ENCODE data around the gene SERP2. TPM values are rescaled to one million over a fixed set of nuclear protein-coding genes. Genes with fewer than 3 reads are reported as not detected.

Gene SERP2
- total RNA-seq, 4 donors from 2014 or later, result 13.1 to 20.5 (median 15.7) TPM

DNA sequence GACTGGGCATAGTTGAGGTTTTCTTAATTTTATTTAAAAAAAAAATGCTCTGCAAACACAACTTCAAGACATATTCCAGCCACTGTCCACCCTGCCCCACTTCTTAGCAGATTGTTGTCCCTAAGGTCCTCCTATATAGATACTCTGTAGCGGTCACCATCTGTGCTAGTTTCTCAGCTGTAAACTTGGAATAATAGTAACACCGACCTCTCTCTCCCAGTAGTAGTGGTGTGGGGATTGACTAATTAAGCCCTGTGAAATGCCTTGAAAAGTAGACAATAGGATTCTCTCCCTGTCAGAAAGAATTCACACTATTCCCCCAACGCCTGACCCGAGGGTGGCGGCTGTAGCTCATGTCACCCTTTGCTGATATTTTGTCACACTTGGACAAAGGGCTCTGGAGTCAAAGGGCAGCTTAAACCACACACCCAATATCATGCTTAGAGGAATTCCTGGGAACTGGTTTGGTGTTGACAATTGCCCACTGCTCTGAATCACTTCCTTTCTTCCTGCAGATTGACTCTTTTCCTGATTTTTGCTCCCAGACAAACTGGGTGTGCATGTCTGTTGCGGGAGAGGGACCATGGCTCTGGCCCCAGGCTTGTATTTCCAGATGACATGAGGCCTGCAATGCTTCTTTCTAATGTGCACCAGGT lies 9.2 kb upstream of the SERP2 start:
- no peak for DNase-seq (ENCODE audit: low spot score in 2 of 2)
- Histone ChIP-seq H3K36me3 (no peaks in the 10 kb centered on the region), H3K27ac (no peak overlapping the region), H3K27me3 (no peaks in the 10 kb centered on the region), H3K4me1 (peaks cover 0 to 13% (median 0%) of the 10 kb centered on the region in 4 donors), H3K9me3 (no peaks in the 10 kb centered on the region), H3K4me3 (no peak overlapping the region)
- TF ChIP-seq, protein P1, sequence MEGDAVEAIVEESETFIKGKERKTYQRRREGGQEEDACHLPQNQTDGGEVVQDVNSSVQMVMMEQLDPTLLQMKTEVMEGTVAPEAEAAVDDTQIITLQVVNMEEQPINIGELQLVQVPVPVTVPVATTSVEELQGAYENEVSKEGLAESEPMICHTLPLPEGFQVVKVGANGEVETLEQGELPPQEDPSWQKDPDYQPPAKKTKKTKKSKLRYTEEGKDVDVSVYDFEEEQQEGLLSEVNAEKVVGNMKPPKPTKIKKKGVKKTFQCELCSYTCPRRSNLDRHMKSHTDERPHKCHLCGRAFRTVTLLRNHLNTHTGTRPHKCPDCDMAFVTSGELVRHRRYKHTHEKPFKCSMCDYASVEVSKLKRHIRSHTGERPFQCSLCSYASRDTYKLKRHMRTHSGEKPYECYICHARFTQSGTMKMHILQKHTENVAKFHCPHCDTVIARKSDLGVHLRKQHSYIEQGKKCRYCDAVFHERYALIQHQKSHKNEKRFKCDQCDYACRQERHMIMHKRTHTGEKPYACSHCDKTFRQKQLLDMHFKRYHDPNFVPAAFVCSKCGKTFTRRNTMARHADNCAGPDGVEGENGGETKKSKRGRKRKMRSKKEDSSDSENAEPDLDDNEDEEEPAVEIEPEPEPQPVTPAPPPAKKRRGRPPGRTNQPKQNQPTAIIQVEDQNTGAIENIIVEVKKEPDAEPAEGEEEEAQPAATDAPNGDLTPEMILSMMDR (IDR thresholded peaks at IDR 0.05), result no peak
- TF ChIP-seq POLR2A (IDR thresholded peaks at IDR 0.05), result no peak
- no peak for TF ChIP-seq EP300 (IDR thresholded peaks at IDR 0.05)
- 77 to 78% methylated on average over 6 of the region's 6 CpGs for WGBS, 2 donors

DNA sequence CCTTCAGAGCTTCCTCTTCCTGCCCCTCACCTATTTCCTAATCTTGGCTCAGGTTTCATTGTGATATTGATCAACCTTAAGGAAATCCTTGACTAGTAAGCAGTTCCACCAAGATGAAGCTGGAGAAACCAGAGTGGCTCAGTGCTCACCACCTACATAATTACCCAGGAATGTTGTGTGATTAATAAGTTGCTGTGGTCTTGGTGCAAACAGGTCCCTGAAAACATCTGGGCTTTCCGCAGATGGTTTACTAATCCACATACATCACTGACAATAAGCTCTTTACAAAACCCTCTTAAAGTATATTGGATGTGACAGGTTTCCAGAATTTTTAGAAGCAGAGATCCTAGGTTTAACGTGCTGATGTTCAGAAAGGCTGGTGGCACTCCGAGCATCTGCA lies 8.6 kb upstream of the SERP2 start:
- Histone ChIP-seq H3K4me3 (no peak overlapping the region), H3K4me1 (peaks cover 0 to 13% (median 0%) of the 10 kb centered on the region in 4 donors), H3K27ac (no peak overlapping the region), H3K36me3 (no peaks in the 10 kb centered on the region), H3K9me3 (no peaks in the 10 kb centered on the region), H3K27me3 (no peaks in the 10 kb centered on the region)
- TF ChIP-seq, protein P1 (IDR thresholded peaks at IDR 0.05), result no peak
- TF ChIP-seq POLR2A (IDR thresholded peaks at IDR 0.05), result no peak
- TF ChIP-seq EP300 (IDR thresholded peaks at IDR 0.05), result no peak
- WGBS, 2 donors, result 92 to 95% methylated on average over 3 of the region's 3 CpGs
- DNase-seq (ENCODE audit: low spot score in 2 of 2), result no peak

DNA sequence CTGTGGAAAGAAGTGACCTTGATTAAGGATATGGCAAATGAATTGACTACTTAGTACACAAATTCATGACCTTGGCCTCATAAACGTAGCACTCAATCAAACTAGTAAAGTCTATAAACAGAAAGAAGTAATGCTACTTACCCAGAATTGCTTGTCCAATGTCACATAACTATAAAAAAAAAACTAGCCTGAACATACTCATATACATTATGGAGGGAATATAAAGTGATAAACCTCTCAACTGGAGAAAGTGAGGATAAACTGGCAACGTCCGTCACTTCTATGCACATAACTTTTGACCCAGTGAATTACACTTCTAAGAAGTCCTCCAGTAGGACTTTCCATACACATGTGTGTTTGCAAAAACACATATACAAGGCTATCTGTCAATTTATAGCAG lies 7.7 kb upstream of the SERP2 start:
- TF ChIP-seq POLR2A (IDR thresholded peaks at IDR 0.05) (no peak), EP300 (IDR thresholded peaks at IDR 0.05) (no peak)
- TF ChIP-seq, protein P1 (IDR thresholded peaks at IDR 0.05), result no peak
- Histone ChIP-seq H3K27me3 (no peaks in the 10 kb centered on the region), H3K4me1 (peaks cover 0 to 13% (median 0%) of the 10 kb centered on the region in 4 donors), H3K4me3 (no peak overlapping the region), H3K9me3 (no peaks in the 10 kb centered on the region), H3K36me3 (no peaks in the 10 kb centered on the region), H3K27ac (no peak overlapping the region)
- no peak for DNase-seq (ENCODE audit: low spot score in 2 of 2)
- WGBS, 2 donors, result 72 to 73% methylated on average over 3 of the region's 3 CpGs

DNA sequence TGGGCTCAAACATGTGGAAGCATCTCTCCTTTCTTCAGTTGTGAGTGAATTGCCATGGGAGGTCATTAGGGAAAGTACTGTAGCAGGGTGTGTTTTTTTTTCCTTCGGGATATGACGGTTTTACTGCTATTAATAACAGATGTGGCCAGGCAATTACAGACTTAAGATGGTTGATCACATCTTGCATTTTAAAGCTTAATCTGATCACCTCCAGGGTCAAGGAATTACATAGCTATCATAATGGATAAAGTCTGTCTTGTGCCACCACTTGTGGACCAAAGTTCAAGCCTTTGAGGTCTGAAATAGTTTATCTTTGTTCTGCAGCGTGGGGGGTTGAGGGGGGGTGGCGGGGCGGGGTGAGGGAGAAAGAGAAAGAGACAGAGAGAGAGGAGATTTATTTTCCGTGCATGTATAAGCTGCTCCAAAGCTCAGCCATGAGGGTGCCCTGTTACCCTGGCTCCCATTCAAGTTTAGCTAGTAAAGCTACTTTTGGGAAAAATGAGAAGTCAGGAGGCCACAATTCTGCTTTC lies 5.5 kb upstream of the SERP2 start:
- WGBS, 2 donors, result 8 to 10% methylated on average over 6 of the region's 6 CpGs
- no peaks in the 10 kb centered on the region for H3K36me3 ChIP-seq
- DNase-seq (ENCODE audit: low spot score in 2 of 2), result no peak
- H3K4me1 ChIP-seq, result peaks cover 0 to 20% (median 6%) of the 10 kb centered on the region in 4 donors
- peak overlapping the region in 1 of 4 donors; percentile 14 for H3K27ac ChIP-seq
- TF ChIP-seq EP300 (IDR thresholded peaks at IDR 0.05), result no peak
- no peaks in the 10 kb centered on the region for H3K27me3 ChIP-seq
- H3K9me3 ChIP-seq, result no peaks in the 10 kb centered on the region
- H3K4me3 ChIP-seq, result no peak overlapping the region

DNA sequence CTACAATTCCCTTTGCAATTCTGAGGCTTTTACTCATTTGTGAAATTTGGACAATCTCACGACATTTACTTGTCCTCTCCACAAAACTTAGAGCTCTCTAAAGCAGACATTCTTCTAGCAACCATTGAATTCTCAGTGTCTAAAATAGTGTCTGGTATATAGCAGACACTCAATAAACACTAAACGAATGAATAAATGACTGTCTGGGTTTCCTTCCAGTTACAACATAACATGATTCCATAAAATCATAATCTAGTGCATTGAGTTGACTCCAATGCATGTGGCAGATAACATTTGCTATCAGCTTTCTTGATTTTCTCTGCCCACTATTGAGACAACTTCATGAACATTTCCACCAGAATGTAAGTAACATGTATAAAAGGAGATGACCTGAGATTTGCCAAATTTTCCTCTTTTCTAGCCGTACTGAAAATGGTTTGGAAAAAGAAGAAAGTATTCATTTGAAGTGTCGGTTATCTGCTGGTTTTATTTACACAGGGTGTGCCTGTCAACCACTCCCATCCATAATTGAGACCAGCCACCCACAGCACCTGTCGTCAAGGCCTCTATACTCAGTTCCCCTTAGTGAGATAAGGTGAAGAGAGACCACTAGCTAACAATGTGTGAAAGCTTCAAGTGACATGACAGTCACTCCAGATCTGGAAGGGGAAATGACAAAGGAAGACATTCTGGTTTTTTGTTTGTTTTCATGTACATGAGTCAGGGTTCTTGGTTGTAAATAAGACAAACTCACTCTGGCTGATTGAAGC lies 4.8 kb upstream of the SERP2 start:
- no peaks in the 10 kb centered on the region for H3K36me3 ChIP-seq
- peaks cover 0 to 23% (median 8%) of the 10 kb centered on the region in 4 donors for H3K4me1 ChIP-seq
- TF ChIP-seq POLR2A (IDR thresholded peaks at IDR 0.05) (no peak), EP300 (IDR thresholded peaks at IDR 0.05) (no peak)
- TF ChIP-seq, protein P1 (IDR thresholded peaks at IDR 0.05), result no peak
- H3K4me3 ChIP-seq, result no peak overlapping the region
- no peaks in the 10 kb centered on the region for H3K9me3 ChIP-seq
- 53 to 60% methylated on average over 5 of the region's 5 CpGs for WGBS, 2 donors
- H3K27ac ChIP-seq, result peak overlapping the region in 1 of 4 donors; percentile 14
- no peak for DNase-seq (ENCODE audit: low spot score in 2 of 2)
- no peaks in the 10 kb centered on the region for H3K27me3 ChIP-seq
